AG04449 (cell line): ENCODE measurements around the gene FITM1.

Source experiments
- CTCF ChIA-PET: fragments of 350-600 bp; formaldehyde crosslinking; extraction: SDS; loops from one replicate; lab custom pipeline; 2021; ENCODE audit warnings: antibody characterized with exemption; lab: Yijun Ruan, JAX
- POLR2A ChIA-PET: fragments of 400-600, 350-600 bp; formaldehyde crosslinking; extraction: SDS; loops from one replicate; lab custom pipeline; 2020; ENCODE audit warnings: antibody characterized with exemption, inconsistent platforms; lab: Yijun Ruan, JAX
- DNase-seq: peaks from one replicate; pipeline ENCODE4 v3.0.0-alpha.2; 2010; ENCODE audit warnings: low read depth, low spot score
- H3K4me3 ChIP-seq: 2 replicates; pipeline ENCODE4 v1.5.1; 2011; ENCODE audit warnings: low read depth, mild to moderate bottlenecking, control low read depth, low read length
- CTCF ChIP-seq: IDR thresholded peaks from one replicate; pipeline ENCODE4 v1.5.1; 2011; ENCODE audit warnings: mild to moderate bottlenecking, moderate library complexity, low read length, control low read depth, inconsistent platforms; ENCODE audit not compliant: insufficient read depth; ENCODE audit errors: missing control alignments

FITM1 gene

GRCh38 chr14:24167469-24168114 lies 37.1 kb downstream of the FITM1 start:
- no peak overlapping the region for H3K4me3 ChIP-seq
- no peak for TF ChIP-seq CTCF
- POLR2A ChIA-PET: interaction anchor here (1.0 kb wide), 1 partner anchor 21 kb away, joined by 3 read pairs; the partner anchor contains the start of gene PSME2
- no peak for DNase-seq
- CTCF ChIA-PET: no interaction called here

- no peak for DNase-seq
- ChIA-PET CTCF (interaction anchor here (0.6 to 3.0 kb wide), 3 partner anchors 10 to 21 kb away, joined by 3 to 23 read pairs (median 22); partner anchors contain the start of gene IRF9), POLR2A (no interaction called here)
- H3K4me3 ChIP-seq: peak within 1 kb of the TSS; percentile 45
- no peak for TF ChIP-seq CTCF
Measured at GRCh38 chr14:24171422-24172260, 41.2 kb downstream of the FITM1 start, which contains the start of gene REC8. Gene REC8, plus strand, starts transcription at chr14:24172080. Its CDS starts 473 bp downstream, at chr14:24172553.

- ChIA-PET POLR2A (interaction anchor here (1.5 kb wide), 1 partner anchor 10 kb away, joined by 5 read pairs; the partner anchor contains the start of gene IRF9), CTCF (interaction anchor here (0.6 to 2.5 kb wide), 2 partner anchors 12 to 22 kb away, joined by 3 to 23 read pairs; partner anchors contain the start of gene IRF9)
- no peak for TF ChIP-seq CTCF
- H3K4me3 ChIP-seq: peak overlapping the region; percentile 45
- DNase-seq: no peak
Measured at GRCh38 chr14:24172261-24172860, 41.9 kb downstream of the FITM1 start.

- CTCF ChIA-PET: interaction anchor here (1.0 to 2.5 kb wide), 2 partner anchors 7 to 12 kb away, joined by 3 to 23 read pairs; partner anchors contain the start of gene IRF9
- no peak for DNase-seq
Measured at GRCh38 chr14:24172871-24173281, 42.4 kb downstream of the FITM1 start.

GRCh38 chr14:24176599-24176998 lies 46.1 kb downstream of the FITM1 start:
- ChIA-PET CTCF (interaction anchor here (1.2 to 1.3 kb wide), 2 partner anchors 16 to 118 kb away, joined by 3 to 7 read pairs; partner anchors contain the start of gene IRF9), POLR2A (no interaction called here)
- DNase-seq: no peak
- no peak for TF ChIP-seq CTCF
- no peak overlapping the region for H3K4me3 ChIP-seq

More at GRCh38 chr14:24172871-24173281, 42.4 kb downstream of the FITM1 start:
- no peak overlapping the region for H3K4me3 ChIP-seq
- POLR2A ChIA-PET: interaction anchor here (1.5 kb wide), 1 partner anchor 11 kb away, joined by 5 read pairs; the partner anchor contains the start of gene IRF9
- no peak for TF ChIP-seq CTCF
